Activated T-cell treated with anti-CD3 and anti-CD28 coated beads, Interleukin-2, amount 50 U/mL, for 24 hours (primary cell): ENCODE results near the gene TMEM178B.

ENCODE experiments used
- DNase-seq: peaks from one replicate; pipeline ENCODE4 v3.0.0-alpha.2; 2020
- H3K27ac Mint-ChIP-seq: 2 replicates; pipeline ENCODE4 v1.8.0; 2020; ENCODE audit warnings: mild to moderate bottlenecking, mixed read lengths
- H3K27me3 Mint-ChIP-seq: 2 replicates; pipeline ENCODE4 v1.8.0; 2020; ENCODE audit warnings: mixed read lengths
- H3K36me3 Mint-ChIP-seq: 2 replicates; pipeline ENCODE4 v1.8.0; 2020; ENCODE audit warnings: low read depth, mixed read lengths
- H3K4me1 Mint-ChIP-seq: 2 replicates; pipeline ENCODE4 v1.8.0; 2020; ENCODE audit warnings: low read depth, mixed read lengths
- H3K4me3 Mint-ChIP-seq: 2 replicates; pipeline ENCODE4 v1.8.0; 2020; ENCODE audit warnings: mild to moderate bottlenecking, moderate library complexity, mixed read lengths
- H3K9me3 Mint-ChIP-seq: 2 replicates; pipeline ENCODE4 v1.8.0; 2020; ENCODE audit warnings: mixed read lengths

The TMEM178B gene

DNA sequence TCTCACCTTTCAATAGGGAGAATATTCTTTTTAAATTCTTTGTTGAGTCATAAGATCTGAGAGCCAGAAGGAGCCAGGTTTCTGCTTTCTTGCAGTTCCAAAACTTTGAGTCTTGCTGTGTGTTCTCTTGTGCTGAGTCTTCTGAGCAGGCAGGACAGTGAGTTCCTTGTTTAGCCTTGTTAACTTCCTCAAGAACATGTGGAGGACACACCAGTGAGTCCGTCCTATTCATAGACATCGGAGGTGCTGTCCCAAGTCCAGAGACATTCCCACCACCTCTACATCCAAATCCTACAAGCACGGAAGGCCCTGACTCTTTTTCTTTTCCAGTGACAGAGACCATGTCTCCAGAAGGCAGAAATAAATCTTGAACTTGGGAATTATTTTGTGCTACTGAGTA, 342.1 kb downstream of the TMEM178B start:
- Mint-ChIP-seq H3K27ac (no peak overlapping the region), H3K4me1 (no peaks in the 10 kb centered on the region), H3K36me3 (no peaks in the 10 kb centered on the region), H3K9me3 (no peaks in the 10 kb centered on the region), H3K4me3 (no peak overlapping the region), H3K27me3 (peaks cover 27% of the 10 kb centered on the region)
- DNase-seq = no peak

DNA sequence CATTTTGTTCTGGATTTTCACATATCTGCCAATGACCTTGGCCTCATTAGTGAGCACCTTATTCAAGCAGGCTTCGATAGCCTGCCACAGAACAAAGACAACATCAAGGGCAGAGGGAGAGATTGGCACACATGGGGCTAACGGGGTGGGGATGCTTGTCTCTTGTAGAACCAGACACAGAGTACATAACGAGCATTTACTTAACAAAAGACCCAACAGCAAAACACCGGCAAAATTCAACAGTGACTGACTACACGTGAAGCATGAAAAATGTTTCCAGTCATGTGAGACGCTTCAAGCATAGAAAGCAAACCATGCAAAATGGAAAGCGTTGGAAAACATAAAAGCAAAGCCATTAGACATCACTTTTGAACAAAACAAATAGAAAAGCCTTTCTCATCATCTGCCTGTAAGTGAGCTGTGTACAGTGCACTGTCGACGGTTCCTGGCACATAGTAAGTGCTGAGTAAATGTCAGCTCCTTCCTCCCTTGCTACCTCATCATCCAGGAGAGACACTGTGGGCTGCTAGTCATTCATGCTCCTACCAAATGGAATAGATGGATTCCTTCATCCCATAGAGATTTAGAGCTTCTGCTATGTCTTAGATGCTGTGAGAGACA, 342.9 kb downstream of the TMEM178B start:
- Mint-ChIP-seq H3K27ac (no peak overlapping the region), H3K4me1 (no peaks in the 10 kb centered on the region), H3K27me3 (peaks cover 25% of the 10 kb centered on the region), H3K36me3 (no peaks in the 10 kb centered on the region), H3K4me3 (no peak overlapping the region), H3K9me3 (no peaks in the 10 kb centered on the region)
- DNase-seq = no peak

DNA sequence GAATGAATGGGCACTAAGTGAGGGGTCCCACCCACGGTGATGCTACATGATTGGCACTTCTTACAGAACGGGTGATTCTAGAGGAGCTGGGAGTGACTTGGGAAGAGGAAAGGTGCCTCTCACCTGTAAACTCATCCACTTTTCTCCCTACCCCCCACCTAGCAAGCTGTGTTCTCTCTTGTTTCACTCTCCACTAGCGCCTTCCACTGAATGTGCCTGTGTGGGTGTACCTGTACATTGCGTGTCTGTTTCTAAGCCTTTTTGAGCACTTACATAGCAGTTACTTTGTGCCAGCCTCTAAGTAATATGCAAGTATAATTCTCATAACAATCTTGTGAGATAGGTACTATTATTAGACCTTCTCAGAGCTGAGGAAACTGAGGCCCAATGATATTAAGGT, 343.6 kb downstream of the TMEM178B start:
- no peaks in the 10 kb centered on the region for H3K36me3 Mint-ChIP-seq
- no peaks in the 10 kb centered on the region for H3K9me3 Mint-ChIP-seq
- H3K4me3 Mint-ChIP-seq = no peak overlapping the region
- no peaks in the 10 kb centered on the region for H3K4me1 Mint-ChIP-seq
- DNase-seq = no peak
- peaks cover 18% of the 10 kb centered on the region for H3K27me3 Mint-ChIP-seq
- H3K27ac Mint-ChIP-seq = no peak overlapping the region

DNA sequence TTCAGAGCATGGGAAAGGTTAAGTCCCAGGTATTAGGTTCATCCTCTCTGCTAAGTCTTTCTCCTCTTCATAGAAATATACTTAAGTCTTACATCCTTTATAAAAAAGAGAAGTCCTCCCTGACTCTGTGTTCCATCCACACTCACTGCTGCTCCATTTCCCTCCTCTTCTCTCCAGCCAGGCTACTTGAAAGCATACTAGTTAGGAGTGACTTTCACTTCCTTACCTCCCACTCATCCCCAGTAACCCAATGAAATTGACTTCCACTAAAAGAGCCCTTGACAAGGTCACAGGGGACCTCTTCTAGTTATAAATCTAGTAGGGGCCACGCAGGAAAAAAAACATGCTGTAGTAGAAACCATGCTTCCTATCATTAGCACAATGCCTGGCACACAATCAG, 344.2 kb downstream of the TMEM178B start:
- Mint-ChIP-seq H3K9me3 (no peaks in the 10 kb centered on the region), H3K27me3 (peaks cover 17% of the 10 kb centered on the region), H3K4me3 (no peak overlapping the region), H3K4me1 (no peaks in the 10 kb centered on the region), H3K27ac (no peak overlapping the region), H3K36me3 (no peaks in the 10 kb centered on the region)
- DNase-seq = no peak

DNA sequence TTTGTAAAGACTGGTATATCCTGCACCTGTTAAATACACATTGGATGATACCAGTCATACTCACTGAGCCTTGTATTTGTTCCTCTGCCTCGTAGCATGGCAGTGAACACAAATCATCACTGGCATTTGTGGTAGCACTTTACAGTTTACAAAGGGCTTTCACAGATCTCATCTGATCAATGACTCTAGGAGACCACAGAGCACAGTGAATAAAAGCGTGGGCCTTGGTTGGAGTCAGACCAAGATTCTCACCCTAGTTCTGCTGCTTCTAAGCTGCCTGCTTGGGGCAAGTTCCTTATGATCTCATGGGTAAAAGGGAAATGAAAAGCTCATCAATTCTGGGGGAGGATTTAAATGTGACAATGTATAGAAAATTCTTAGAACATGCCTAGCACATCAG, 347.4 kb downstream of the TMEM178B start:
- H3K27me3 Mint-ChIP-seq = peaks cover 31% of the 10 kb centered on the region
- H3K4me1 Mint-ChIP-seq = no peaks in the 10 kb centered on the region
- H3K9me3 Mint-ChIP-seq = peaks cover under 1% of the 10 kb centered on the region
- no peak overlapping the region for H3K4me3 Mint-ChIP-seq
- H3K27ac Mint-ChIP-seq = no peak overlapping the region
- no peak for DNase-seq
- H3K36me3 Mint-ChIP-seq = no peaks in the 10 kb centered on the region

DNA sequence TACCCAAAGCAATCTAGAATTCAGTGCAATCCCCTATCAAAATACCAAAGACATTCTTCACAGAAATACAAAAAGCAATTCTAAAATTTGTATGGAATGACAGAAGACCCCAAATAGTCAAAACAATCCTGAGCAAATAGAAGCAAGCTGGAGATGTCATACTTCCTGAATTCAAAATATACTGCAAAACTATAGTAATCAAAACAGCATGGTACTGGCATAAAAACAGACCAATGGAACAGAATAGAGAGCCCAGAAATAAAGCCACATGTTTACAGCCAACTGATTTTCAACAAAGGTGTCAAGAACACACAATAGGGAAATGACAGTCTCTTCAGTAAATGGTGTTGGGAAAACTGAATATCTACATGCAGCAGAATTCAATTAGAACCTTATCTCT, 353.3 kb downstream of the TMEM178B start:
- peaks cover 42% of the 10 kb centered on the region for H3K27me3 Mint-ChIP-seq
- no peaks in the 10 kb centered on the region for H3K4me1 Mint-ChIP-seq
- no peak overlapping the region for H3K27ac Mint-ChIP-seq

DNA sequence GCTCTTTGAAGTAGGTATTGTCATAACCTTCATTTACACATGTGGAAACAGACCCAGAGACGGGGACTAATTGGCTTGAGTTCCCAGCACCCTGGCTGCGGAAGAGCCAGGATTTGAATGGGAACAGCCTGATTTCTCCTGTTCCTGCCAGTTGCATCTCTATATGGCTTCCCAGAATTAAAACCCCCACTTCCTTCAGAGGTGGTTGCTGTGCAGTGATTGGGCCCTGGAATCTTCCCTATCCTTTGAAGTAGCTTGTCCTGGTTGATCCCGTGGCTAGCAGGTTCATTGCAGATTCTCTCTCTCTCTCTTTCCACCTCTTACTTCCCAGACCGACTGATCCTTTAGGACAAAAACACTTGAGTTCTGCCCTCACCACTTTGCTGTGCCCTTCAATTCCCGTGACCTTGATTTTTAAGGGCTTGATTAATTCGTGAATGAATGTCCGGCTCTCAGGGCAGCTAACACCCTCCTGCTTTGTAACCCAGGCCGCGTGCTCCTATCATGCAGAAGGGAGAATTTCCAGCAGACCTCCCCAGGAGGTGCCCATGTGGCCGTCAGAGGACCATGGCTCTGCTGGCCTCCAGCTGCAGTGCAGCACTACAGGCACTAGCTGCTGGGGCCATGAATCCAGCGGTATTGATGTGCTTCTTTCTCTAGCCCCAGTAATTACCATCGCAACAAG, 356.7 kb downstream of the TMEM178B start:
- Mint-ChIP-seq H3K4me3 (no peak overlapping the region), H3K27me3 (peaks cover 46% of the 10 kb centered on the region), H3K27ac (no peak overlapping the region), H3K36me3 (no peaks in the 10 kb centered on the region), H3K4me1 (no peaks in the 10 kb centered on the region), H3K9me3 (peaks cover 6% of the 10 kb centered on the region)
- DNase-seq = no peak

More for the DNA sequence above, 353.3 kb downstream of the TMEM178B start:
- H3K36me3 Mint-ChIP-seq = no peaks in the 10 kb centered on the region
- no peak overlapping the region for H3K4me3 Mint-ChIP-seq
- DNase-seq = no peak
- peaks cover 6% of the 10 kb centered on the region for H3K9me3 Mint-ChIP-seq

DNA sequence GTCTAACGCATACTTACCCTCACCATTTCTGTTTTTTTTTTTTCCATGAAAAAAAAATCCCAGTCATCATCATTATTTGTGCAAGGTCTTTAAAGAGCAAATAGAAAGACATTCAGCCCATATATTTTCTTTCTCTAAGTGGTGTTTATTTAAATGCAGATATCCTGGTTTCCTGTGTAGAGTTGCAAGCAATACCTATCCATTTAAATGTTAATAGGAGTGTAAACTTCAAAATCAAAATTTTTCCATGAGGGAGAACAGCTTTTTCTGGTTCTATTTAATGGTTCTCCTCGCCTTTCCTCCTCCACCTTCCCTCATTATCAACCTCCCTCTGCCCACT, 357.2 kb downstream of the TMEM178B start:
- Mint-ChIP-seq H3K9me3 (peaks cover 6% of the 10 kb centered on the region), H3K4me3 (no peak overlapping the region), H3K27me3 (peaks cover 45% of the 10 kb centered on the region), H3K4me1 (no peaks in the 10 kb centered on the region), H3K27ac (no peak overlapping the region), H3K36me3 (no peaks in the 10 kb centered on the region)
- no peak for DNase-seq

DNA sequence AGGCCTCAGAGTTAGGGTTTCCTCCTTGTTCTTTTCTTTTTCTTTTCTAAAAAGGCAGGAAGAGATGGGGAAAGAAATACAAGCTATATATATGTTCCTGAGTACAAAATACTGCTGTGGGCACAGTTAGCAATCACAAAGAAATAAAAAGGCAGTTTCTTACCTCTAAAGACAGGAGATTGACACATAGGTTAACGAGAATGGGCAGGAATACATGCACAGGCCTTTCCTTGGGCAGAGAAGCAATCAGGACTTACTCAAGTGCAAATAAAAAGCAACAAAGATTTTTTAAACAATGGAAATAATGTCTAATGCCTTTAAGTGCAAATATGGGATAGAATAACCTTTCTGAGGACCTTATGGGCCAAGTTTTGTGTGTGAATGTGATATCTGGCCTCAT, 357.8 kb downstream of the TMEM178B start:
- peaks cover 3% of the 10 kb centered on the region for H3K9me3 Mint-ChIP-seq
- H3K4me1 Mint-ChIP-seq = no peaks in the 10 kb centered on the region
- peaks cover 47% of the 10 kb centered on the region for H3K27me3 Mint-ChIP-seq
- no peak overlapping the region for H3K27ac Mint-ChIP-seq
- H3K4me3 Mint-ChIP-seq = no peak overlapping the region
- DNase-seq = no peak
- no peaks in the 10 kb centered on the region for H3K36me3 Mint-ChIP-seq

DNA sequence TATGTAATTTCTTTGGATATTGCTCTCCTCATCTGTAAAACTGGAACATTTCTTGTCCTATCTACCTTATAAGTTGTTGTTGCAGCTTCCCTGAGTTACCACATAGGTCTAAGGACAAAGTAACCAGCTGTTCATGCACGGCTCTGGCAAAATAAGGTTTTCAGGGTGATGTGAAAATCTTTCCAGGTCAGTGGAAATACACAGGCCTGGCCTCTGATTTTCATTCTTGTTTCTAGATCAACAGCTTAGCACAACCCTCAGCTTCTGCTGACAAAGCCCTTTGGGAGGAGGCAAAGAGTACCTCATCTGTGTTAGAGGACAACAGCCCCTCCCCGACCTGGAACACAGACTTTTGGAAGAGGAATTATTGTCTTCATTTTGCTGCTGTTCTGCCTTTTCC, 359.8 kb downstream of the TMEM178B start:
- no peaks in the 10 kb centered on the region for H3K9me3 Mint-ChIP-seq
- H3K27me3 Mint-ChIP-seq = peaks cover 40% of the 10 kb centered on the region
- H3K4me3 Mint-ChIP-seq = no peak overlapping the region
- no peak overlapping the region for H3K27ac Mint-ChIP-seq
- H3K4me1 Mint-ChIP-seq = no peaks in the 10 kb centered on the region
- no peaks in the 10 kb centered on the region for H3K36me3 Mint-ChIP-seq
- no peak for DNase-seq

DNA sequence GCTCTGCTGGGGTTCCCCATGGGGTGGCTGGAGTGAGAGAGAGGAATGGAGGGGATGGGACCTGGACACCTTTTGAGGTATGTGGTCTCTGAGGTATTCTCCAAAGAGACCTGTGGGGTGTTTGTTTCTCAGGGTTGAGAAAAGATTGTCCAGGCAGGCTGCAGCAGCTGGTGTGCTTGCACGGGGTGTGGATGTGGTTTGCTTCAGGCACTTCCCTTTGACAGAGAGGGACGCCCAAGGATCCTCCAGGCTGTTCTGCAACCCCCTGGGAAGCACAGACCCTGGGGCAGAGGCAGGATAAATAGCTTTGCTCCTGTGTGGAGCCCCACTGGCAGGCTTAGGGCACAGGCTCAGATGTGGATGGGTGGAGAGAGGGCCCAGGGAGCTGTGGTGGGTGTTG, 362.3 kb downstream of the TMEM178B start:
- Mint-ChIP-seq H3K27ac (no peak overlapping the region), H3K9me3 (no peaks in the 10 kb centered on the region), H3K4me3 (no peak overlapping the region), H3K36me3 (no peaks in the 10 kb centered on the region), H3K4me1 (no peaks in the 10 kb centered on the region), H3K27me3 (peaks cover 27% of the 10 kb centered on the region)
- no peak for DNase-seq

DNA sequence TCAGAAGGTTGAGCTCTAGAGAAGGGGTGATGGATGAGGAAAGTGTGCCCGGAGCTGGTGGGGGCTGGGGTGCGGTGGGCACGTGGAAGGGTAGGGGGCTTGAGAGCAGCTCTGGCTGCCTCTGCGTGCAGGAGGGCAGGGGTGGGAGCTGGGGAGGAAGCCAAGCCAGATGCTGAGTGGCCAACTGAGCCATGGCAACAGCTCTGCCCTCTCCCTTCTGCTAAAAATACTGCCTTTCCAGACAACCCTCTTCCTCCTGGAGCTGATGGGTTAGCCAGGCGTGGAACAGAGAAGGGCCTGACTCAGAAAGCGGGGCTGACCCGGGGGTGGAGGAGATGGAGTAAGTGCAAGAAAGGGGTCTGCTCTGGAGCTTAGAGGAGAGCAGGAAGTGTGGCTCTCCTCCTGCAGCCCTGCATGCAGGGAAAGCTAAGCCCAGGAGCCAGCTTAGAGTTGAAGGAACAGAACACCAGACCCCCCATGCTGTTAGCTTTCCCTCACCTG, 362.8 kb downstream of the TMEM178B start:
- no peaks in the 10 kb centered on the region for H3K4me1 Mint-ChIP-seq
- H3K36me3 Mint-ChIP-seq = no peaks in the 10 kb centered on the region
- H3K9me3 Mint-ChIP-seq = no peaks in the 10 kb centered on the region
- H3K4me3 Mint-ChIP-seq = no peak overlapping the region
- peaks cover 27% of the 10 kb centered on the region for H3K27me3 Mint-ChIP-seq
- H3K27ac Mint-ChIP-seq = no peak overlapping the region
- no peak for DNase-seq

DNA sequence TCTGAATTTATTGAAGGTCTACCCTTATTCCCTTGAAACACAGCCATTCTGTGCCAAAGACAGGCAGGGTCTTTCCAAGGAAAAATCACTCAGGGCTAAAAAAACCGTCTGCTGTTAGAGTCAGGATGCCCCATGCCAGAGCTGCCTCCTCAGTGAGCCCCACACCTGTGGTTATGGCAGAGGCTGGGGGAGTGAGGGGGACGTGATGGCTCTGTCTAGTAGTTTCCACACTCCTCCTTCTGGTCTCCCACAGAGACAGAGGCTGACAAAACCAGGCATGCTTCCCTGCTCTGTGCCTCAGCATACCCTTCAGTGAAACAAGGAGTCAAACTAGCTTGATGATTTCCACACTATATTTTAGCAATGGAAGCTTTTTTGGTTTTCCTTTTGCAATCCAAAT, 365.3 kb downstream of the TMEM178B start:
- Mint-ChIP-seq H3K27me3 (peaks cover 19% of the 10 kb centered on the region), H3K4me1 (no peaks in the 10 kb centered on the region), H3K4me3 (no peak overlapping the region), H3K9me3 (no peaks in the 10 kb centered on the region), H3K36me3 (no peaks in the 10 kb centered on the region), H3K27ac (no peak overlapping the region)
- DNase-seq = no peak

DNA sequence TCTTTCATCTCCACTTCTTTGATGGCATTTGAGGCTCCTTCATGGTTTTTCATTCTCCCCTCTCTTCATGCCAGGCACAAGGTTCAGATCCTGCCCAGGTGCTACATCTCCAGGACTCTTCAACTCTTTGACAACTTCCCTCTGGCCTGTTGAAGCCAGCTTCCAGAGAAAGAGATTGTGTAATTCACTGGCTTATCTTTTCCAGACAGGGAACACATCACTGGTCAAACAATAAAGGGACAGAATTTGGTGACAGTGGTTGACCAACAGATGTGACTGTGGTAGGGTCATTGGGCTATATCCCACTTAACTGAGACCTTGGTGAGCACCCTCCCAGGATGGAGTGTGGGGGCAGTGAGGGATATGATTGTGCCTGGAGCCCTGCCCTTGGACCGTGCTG, 365.9 kb downstream of the TMEM178B start:
- no peak for DNase-seq
- Mint-ChIP-seq H3K27ac (no peak overlapping the region), H3K4me3 (no peak overlapping the region), H3K4me1 (no peaks in the 10 kb centered on the region), H3K9me3 (no peaks in the 10 kb centered on the region), H3K27me3 (peaks cover 16% of the 10 kb centered on the region), H3K36me3 (no peaks in the 10 kb centered on the region)

DNA sequence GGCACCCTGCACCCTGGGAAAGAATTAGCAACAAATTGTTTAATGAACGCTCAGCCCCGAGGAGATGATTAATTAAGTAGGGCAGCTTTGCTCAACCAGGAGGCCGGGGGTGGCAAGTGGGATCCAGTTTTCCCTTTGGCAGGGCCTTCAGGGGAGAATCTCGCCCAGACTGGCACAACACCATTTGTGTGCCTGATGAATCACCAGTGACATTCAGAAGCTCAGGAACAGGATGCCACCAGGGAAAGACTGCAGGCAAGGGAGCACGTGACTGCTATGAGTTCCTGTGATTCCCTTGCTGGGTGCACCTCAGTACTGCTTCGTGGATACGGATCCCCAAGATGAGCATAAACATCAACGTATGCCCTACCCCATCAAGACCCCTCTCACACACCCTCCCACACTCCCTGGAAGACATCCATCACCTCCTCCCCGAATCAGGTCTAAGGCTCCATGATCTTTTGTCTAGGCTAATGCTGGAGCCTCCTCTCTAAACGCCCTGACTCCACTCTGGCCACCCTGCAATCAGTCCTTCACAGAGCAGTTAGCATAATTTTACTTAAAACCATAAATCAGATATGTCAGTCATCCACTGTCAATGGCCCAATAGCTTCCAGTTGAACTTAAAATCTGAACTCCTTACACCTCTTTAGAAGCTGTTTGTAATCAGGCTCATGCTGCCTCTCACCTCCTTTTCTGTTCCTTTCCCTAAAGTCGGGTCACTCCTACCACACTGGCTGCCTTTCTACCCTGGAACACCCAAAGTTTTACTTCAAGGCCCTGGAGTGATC, 368.2 kb downstream of the TMEM178B start:
- Mint-ChIP-seq H3K27me3 (peaks cover 9% of the 10 kb centered on the region), H3K4me1 (no peaks in the 10 kb centered on the region), H3K27ac (no peak overlapping the region)

More for the DNA sequence above, 368.2 kb downstream of the TMEM178B start:
- no peaks in the 10 kb centered on the region for H3K9me3 Mint-ChIP-seq
- no peak overlapping the region for H3K4me3 Mint-ChIP-seq
- H3K36me3 Mint-ChIP-seq = no peaks in the 10 kb centered on the region
- DNase-seq = no peak
